B cell (primary cell): ENCODE measurements around the gene ZBED5. TPM values are rescaled to one million over a fixed set of nuclear protein-coding genes. Genes with fewer than 3 reads are reported as not detected.

ENCODE experiments used
- ATAC-seq: fragments of 200-7000 bp; cut with Tn5 transposase; one replicate; pipeline ENCODE4 v1.10.0; 2021; ENCODE audit warnings: low read depth, mild to moderate bottlenecking, moderate number of reproducible peaks, moderate library complexity
- CTCF ChIA-PET: fragments of 350-600 bp; sonication (Branson Sonifier 250); formaldehyde crosslinking; loops from one replicate; lab custom pipeline; 2021; ENCODE audit warnings: antibody characterized with exemption, inconsistent platforms; lab: Charles Lee
- POLR2A ChIA-PET: fragments of 350-600 bp; sonication (Branson Sonifier 250); formaldehyde crosslinking; loops from one replicate; lab custom pipeline; 2021; ENCODE audit warnings: antibody characterized with exemption; lab: Charles Lee
- DNase-seq: peaks from one replicate; pipeline ENCODE4 v3.0.0; 2013
- H2AFZ ChIP-seq: 2 replicates; pipeline ENCODE4 v1.6.1; 2012; ENCODE audit warnings: mild to moderate bottlenecking, low read depth, low read length; ENCODE audit not compliant: insufficient read depth, poor library complexity, severe bottlenecking
- H3K27ac ChIP-seq, 2 donors: 1 replicate in 1 of 2; 2 replicates in 1 of 2; pipeline ENCODE4 v1.5.1; 2012 to 2013; ENCODE audit warnings: low read length in 2 of 2, mild to moderate bottlenecking in 2 of 2, moderate library complexity in 1 of 2
- H3K27me3 ChIP-seq, 4 experiments: fragments of 200-600 bp in 1 of 4; sonication (generic) in 1 of 4; replicated peaks in 1 of 4; 1 replicate in 2 of 4; 2 replicates in 2 of 4; pipeline versions ENCODE4 v1.6.1 to v1.7.0; 2013 to 2016; ENCODE audit warnings: low read length in 3 of 4, mild to moderate bottlenecking in 2 of 4, mixed read lengths in 1 of 4, moderate library complexity in 1 of 4; ENCODE audit not compliant: insufficient read depth in 4 of 4, control insufficient read depth in 3 of 4; ENCODE audit errors: control extremely low read depth in 1 of 4
- H3K36me3 ChIP-seq, 2 experiments: replicated peaks in 1 of 2; 1 replicate in 1 of 2; 2 replicates in 1 of 2; pipeline versions ENCODE4 v1.6.1 to v1.7.1; 2013; ENCODE audit warnings: low read length in 1 of 2; ENCODE audit not compliant: insufficient read depth in 2 of 2, control insufficient read depth in 1 of 2; ENCODE audit errors: control extremely low read depth in 1 of 2, extremely low read depth in 1 of 2
- H3K4me1 ChIP-seq, 2 donors: fragments of 200-600 bp in 1 of 2; sonication (generic) in 1 of 2; 1 replicate in 1 of 2; 2 replicates in 1 of 2; pipeline versions ENCODE4 v1.5.1 to v1.6.1; 2013 to 2017; ENCODE audit warnings: low read length in 2 of 2; ENCODE audit not compliant: control insufficient read depth in 2 of 2, insufficient read depth in 2 of 2
- H3K4me2 ChIP-seq: replicated peaks from 2 replicates; pipeline ENCODE3; 2012; ENCODE audit warnings: mild to moderate bottlenecking, low read depth, low read length; ENCODE audit not compliant: poor library complexity, severe bottlenecking
- H3K4me3 ChIP-seq, 5 experiments: fragments of 200-600 bp in 1 of 5; sonication (generic) in 1 of 5; 1 replicate in 3 of 5; 2 replicates in 2 of 5; pipeline versions ENCODE4 v1.5.1 to v1.7.0; 2011 to 2016; ENCODE audit warnings: low read length in 4 of 5, mild to moderate bottlenecking in 4 of 5, low read depth in 2 of 5, control low read depth in 1 of 5, moderate library complexity in 1 of 5; ENCODE audit not compliant: insufficient read depth in 1 of 5; ENCODE audit errors: control extremely low read depth in 1 of 5, extremely low read depth in 1 of 5
- H3K79me2 ChIP-seq: fragments of 200-600 bp; sonication (generic); one replicate; pipeline ENCODE4 v1.6.0; 2016; ENCODE audit warnings: low read length; ENCODE audit not compliant: control insufficient read depth, insufficient read depth
- H3K9ac ChIP-seq: fragments of 200-600 bp; sonication (generic); 2 replicates; pipeline ENCODE4 v1.6.1; 2017; ENCODE audit warnings: mild to moderate bottlenecking, low read length, moderate library complexity
- H3K9me3 ChIP-seq, 3 donors: one replicate each; pipeline versions ENCODE4 v1.6.1 to v1.7.1; 2013; ENCODE audit warnings: low read length in 2 of 3; ENCODE audit not compliant: control insufficient read depth in 2 of 3, insufficient read depth in 1 of 3; ENCODE audit errors: control extremely low read depth in 1 of 3
- H4K20me1 ChIP-seq: 2 replicates; pipeline ENCODE4 v1.6.0; 2012; ENCODE audit warnings: mild to moderate bottlenecking, low read length; ENCODE audit not compliant: insufficient read depth, control insufficient read depth, poor library complexity, severe bottlenecking
- H3K27ac Mint-ChIP-seq: one replicate; pipeline ENCODE4 v1.8.0; 2021; ENCODE audit warnings: mixed read lengths
- H3K27me3 Mint-ChIP-seq: one replicate; pipeline ENCODE4 v1.8.0; 2021; ENCODE audit warnings: mixed read lengths
- H3K4me1 Mint-ChIP-seq: one replicate; pipeline ENCODE4 v1.8.0; 2021; ENCODE audit warnings: mixed read lengths
- H3K4me3 Mint-ChIP-seq: one replicate; pipeline ENCODE4 v1.8.0; 2021; ENCODE audit warnings: mixed read lengths
- H3K9me3 Mint-ChIP-seq: one replicate; pipeline ENCODE4 v1.8.0; 2022; ENCODE audit warnings: mixed read lengths; ENCODE audit not compliant: insufficient read depth
- CTCF ChIP-seq: fragments of 200-600 bp; IDR thresholded peaks from one replicate; pipeline ENCODE4 v1.8.0; 2022; ENCODE audit warnings: antibody characterized with exemption, mild to moderate bottlenecking
- EZH2 ChIP-seq: IDR thresholded peaks from 2 replicates; pipeline ENCODE4 v1.6.1; 2012; ENCODE audit warnings: borderline replicate concordance, low read depth, mild to moderate bottlenecking, moderate library complexity, low read length; ENCODE audit not compliant: insufficient read depth, poor library complexity, severe bottlenecking
- WGBS: methylation state at CpG from one replicate; pipeline ENCODE4 v1.1.5; 2013; ENCODE audit warnings: missing lambda C conversion rate; ENCODE audit not compliant: insufficient coverage; 5-methylcytosine and 5-hydroxymethylcytosine counted together
- intact Hi-C: fragments of 100-400 bp; cut with micrococcal nuclease; formaldehyde crosslinking; loops from one replicate; pipeline ENCODE4 v1.10.0; 2022
- polyA plus RNA-seq: library from polyadenylated mRNA; depleted of rRNA; stranded (reverse); fragments of >200 nt; gene quantifications from 2 replicates; pipeline ENCODE4 v1.2.3, GENCODE V29; 2012
- total RNA-seq, 2 donors: library from RNA; stranded (reverse); fragments of 120-200 nt in 1 of 2; gene quantifications; 1 replicate in 1 of 2; 2 replicates in 1 of 2; pipeline versions ENCODE4 v1.2.3 to v1.2.4, GENCODE V29; 2013 to 2022

Gene ZBED5
- total and polyA plus RNA-seq, 2 donors (not counting 1 experiment from before 2014, with no cell fraction given), result 66.6 to 178 TPM

GRCh38 chr11:10845589-10845988 is 12.3 kb downstream of the ZBED5 start:
- Histone ChIP-seq H3K4me1 (peaks cover 7 to 8% of the 10 kb centered on the region in 2 donors), H3K4me2 (no peak overlapping the region), H3K79me2 (peaks cover 47% of the 10 kb centered on the region), H3K9me3 (no peaks in the 10 kb centered on the region), H3K9ac (no peak overlapping the region), H2AFZ (no peak overlapping the region), H3K27me3 (no peaks in the 10 kb centered on the region), H3K4me3 (no peak overlapping the region), H3K27ac (no peak overlapping the region), H3K36me3 (no peaks in the 10 kb centered on the region), H4K20me1 (no peaks in the 10 kb centered on the region)
- DNase-seq, result no peak
- no peak for TF ChIP-seq EZH2
- no peak for TF ChIP-seq CTCF
- H3K4me1 Mint-ChIP-seq, result peaks cover 11% of the 10 kb centered on the region
- H3K27me3 Mint-ChIP-seq, result no peaks in the 10 kb centered on the region
- no peak overlapping the region for H3K4me3 Mint-ChIP-seq
- ATAC-seq, result no peak
- POLR2A ChIA-PET, result no interaction called here
- intact Hi-C loops, result no loop called here
- CTCF ChIA-PET, result interaction anchor here (1.0 kb wide), 1 partner anchor 53 kb away, joined by 4 read pairs; no protein-coding TSS in a partner anchor
- no peaks in the 10 kb centered on the region for H3K9me3 Mint-ChIP-seq
- H3K27ac Mint-ChIP-seq, result no peak overlapping the region
- WGBS, result no CpG with 5 or more reads among the region's 2 CpGs

GRCh38 chr11:10844796-10845195 is 13.1 kb downstream of the ZBED5 start:
- Mint-ChIP-seq H3K9me3 (no peaks in the 10 kb centered on the region), H3K27ac (no peak overlapping the region), H3K4me1 (peaks cover 14% of the 10 kb centered on the region), H3K4me3 (no peak overlapping the region), H3K27me3 (no peaks in the 10 kb centered on the region)
- Histone ChIP-seq H3K9ac (no peak overlapping the region), H3K36me3 (no peaks in the 10 kb centered on the region), H2AFZ (no peak overlapping the region), H3K4me3 (no peak overlapping the region), H3K27me3 (no peaks in the 10 kb centered on the region), H3K4me2 (no peak overlapping the region), H3K4me1 (peaks cover 9 to 10% of the 10 kb centered on the region in 2 donors), H3K9me3 (no peaks in the 10 kb centered on the region), H3K27ac (no peak overlapping the region), H3K79me2 (peaks cover 42% of the 10 kb centered on the region), H4K20me1 (no peaks in the 10 kb centered on the region)
- ChIA-PET POLR2A (interaction anchor here (0.6 kb wide), 1 partner anchor 21 kb away, joined by 4 read pairs; no protein-coding TSS in a partner anchor), CTCF (interaction anchor here (1.0 kb wide), 1 partner anchor 52 kb away, joined by 4 read pairs; no protein-coding TSS in a partner anchor)
- DNase-seq (no peak), ATAC-seq (no peak)
- intact Hi-C loops, result no loop called here
- no peak for TF ChIP-seq EZH2
- no peak for TF ChIP-seq CTCF
